Kidney glomerular epithelial cell (primary cell): Measurements from ENCODE around the gene RNF227.
"Not testable (repeated sequence)": the region's sequence is repeated elsewhere in the genome, so short reads cannot be mapped to it uniquely, and the experiment has no call there.

Experiments
- DNase-seq: peaks from one replicate; lab custom pipeline; 2025; lab: John Stamatoyannopoulos, UW

RNF227 gene

DNA sequence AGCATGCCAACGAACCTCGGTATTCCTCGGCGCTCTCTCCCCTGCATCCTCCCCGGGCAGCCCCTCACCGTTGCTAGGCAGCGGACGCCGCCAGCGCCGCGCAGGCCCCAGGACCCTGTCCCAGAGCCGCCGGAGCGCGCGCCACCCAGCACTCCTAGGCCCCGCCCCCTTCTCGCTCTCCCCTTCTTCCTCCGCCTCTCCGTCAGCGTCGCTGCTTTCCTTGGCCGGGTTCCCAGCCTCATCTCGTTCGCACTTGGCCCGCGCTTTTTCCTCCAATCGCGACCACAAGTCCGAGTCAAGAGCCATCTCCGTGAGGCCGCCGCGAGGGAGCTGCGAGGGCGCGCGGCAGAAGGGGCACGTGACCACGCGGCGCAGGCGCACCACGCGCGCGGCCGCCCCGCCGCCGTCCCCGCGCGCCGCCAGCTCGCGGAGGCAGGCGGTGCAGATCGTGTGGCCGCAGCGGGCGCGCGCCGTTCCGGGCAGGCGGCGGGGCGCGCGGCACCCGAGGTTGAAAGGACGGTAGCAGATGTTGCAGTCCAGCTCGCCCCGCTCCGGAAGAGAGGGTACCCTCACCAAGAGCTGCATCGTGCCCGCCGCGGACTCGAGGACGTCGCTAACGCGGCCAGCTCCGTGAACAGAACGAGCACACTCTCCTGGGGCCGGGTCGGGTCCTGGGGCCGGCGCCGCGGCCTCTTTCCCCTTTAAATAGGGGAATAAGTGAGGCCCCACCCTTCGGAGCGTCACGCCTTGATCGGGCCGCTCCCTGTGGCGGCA is at the start of gene RNF227:
TSS of gene RNF227 (minus strand) at position 679 of the 774 bp plus-strand sequence. CDS start at position 585, 94 bp downstream.
- DNase-seq = peak; percentile 84

GRCh38 chr17:7961421-7961820 is 45.3 kb upstream of the RNF227 start:
- no peak for DNase-seq

DNA sequence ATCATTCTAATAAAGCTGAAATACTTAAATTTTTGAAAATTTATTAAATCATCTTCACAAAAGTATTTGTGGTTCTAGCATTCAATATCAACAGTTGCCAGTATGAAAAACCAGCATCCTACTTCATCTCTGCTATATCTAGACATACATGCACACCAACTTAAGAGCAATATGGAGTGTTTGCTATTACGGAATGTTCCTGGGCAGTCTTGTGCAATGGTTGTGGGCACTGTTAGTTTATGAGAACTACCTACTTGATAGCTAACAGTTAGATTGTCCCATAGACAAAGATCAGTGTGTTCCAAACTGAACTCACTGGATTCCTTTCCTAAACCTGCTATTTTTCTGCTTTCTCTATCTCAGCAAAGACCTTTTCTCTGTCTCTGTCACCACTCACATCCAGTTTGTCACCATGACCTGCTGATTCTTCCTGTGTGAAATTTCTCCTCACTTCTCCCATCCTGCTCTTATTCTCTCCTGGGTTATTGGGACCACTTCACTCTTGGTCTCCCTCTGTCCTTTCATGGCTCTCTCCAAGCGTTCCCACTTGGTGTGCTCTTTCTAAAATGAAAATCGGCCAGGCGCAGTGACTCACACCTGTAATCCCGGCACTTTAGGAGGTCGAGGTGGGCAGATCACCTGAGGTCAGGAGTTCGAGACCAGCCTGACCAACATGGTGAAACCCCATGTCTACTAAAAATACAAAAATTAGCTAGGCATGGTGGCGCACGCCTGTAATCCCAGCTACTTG is 43.6 kb upstream of the RNF227 start:
- DNase-seq = no peak

DNA sequence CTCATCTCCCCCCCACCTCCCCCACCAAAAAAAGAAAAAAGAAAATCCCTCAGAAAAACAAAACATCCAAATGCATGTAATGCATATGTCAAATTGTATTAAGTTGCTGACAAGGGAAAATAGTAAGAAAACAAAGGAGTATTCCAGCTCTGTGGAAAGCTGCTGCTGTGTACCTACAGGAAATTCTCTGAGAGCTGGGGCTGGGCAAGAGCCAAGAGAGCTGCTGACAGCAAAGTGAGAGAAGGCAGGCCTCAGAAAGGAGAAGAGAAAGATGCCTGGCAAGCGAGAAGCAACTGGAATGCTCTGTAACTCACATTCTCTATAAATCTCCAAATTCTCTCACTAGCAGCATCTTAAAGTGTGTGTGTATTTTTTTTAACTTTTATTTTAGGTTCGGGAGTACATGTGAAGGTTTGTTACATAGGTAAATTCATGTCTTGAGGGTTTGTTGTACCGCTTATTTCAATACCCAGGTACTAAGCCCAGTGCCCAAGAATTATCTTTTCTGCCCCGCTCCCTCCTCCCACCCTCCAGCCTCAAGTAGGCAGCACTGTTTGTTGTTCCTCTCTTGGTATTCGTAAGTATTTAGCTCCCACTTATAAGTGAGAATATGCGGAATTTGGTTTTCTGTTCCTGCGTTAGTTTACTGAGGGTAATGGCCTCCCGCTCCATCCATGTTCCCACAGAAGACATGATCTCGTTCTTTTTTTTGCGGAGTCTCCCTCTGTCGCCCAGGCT is 40.3 kb upstream of the RNF227 start:
- no peak for DNase-seq

- no peak for DNase-seq
Measured at GRCh38 chr17:7955414-7956227, 39.5 kb upstream of the RNF227 start.

- not testable (repeated sequence) for DNase-seq
Measured at GRCh38 chr17:7953266-7953665, 37.2 kb upstream of the RNF227 start.

- DNase-seq = no peak
Measured at GRCh38 chr17:7951143-7951792, 35.2 kb upstream of the RNF227 start.

GRCh38 chr17:7950578-7950977 is 34.5 kb upstream of the RNF227 start:
- DNase-seq = no peak

DNA sequence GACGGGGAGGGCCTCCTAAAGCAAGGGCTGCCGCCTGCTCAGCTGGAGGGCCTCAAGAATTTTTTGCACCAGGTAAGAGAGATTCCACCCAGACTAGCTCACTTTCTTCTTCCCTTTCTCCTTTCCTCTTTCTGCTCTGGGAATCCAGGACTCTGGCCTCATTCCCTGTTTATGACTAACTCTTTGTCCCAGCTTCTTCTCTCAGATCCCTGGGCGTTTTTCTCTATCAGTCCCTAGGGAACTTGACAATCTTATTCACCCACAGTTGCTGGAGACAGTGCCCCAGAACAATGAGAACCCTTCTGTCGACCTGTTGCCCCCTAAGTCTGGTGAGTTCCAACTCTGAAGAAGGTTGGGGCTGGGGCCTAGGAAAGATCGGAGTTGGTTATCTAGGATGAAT is 31.6 kb upstream of the RNF227 start:
- no peak for DNase-seq

- no peak for DNase-seq
Measured at GRCh38 chr17:7946441-7946840, 30.4 kb upstream of the RNF227 start.

- DNase-seq = no peak
Measured at GRCh38 chr17:7945651-7946050, 29.6 kb upstream of the RNF227 start.

DNA sequence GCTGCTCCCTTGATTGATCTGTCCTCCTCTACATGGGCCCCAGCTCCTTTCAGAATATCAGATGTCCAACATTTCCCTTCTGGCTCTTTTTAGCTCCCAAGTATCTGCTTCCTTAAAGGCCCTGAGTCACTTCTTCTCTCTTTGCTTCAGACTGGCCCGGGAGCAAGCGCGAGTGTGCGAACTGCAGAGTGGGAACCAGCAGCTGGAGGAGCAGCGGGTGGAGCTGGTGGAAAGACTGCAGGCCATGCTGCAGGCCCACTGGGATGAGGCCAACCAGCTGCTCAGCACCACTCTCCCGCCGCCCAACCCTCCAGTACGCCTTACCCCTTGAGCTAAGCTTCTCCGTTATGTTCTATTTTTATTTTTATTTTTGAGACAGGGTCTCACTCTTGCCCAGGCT is 28.2 kb upstream of the RNF227 start:
- no peak for DNase-seq

GRCh38 chr17:7943291-7943690 is 27.2 kb upstream of the RNF227 start:
- DNase-seq = no peak

GRCh38 chr17:7940743-7941142 is 24.7 kb upstream of the RNF227 start:
- no peak for DNase-seq

DNA sequence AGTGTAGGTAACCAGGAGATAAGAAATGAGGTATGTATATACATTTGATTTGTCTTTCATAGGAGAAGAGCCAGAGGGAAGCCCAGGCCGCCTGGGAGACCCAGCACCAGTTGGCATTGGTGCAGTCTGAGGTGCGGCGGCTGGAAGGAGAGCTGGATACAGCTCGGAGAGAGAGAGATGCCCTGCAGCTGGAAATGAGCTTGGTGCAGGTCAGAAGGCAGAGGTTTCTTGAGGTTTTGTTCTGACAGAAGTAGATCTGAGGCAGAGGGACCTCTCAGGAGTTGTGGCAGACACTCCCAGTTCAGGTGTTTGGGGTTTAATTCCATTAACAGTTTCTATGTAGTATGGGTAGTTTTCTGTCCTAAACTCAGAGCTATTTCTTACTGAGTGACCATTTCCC is 23.9 kb upstream of the RNF227 start:
- DNase-seq = no peak

DNA sequence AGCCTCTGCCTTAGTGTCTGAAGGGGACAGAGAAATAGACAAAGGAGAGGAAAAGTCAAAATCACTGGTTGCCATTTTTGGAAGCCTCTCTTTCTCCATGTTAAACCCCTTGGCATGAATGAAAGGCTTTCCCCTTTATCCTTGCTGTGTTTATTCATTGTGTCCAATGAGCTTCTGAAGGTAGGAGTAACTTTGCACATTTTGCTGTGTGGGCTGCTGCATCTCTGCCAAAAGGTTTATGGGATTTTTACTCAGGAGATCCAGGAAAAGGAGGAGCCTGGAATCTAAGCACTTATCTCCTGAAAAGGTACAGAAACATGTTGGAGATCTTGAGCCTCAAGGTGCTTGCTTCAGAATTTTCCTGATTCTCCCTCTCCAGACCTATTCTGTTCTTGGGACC is 19.8 kb upstream of the RNF227 start:
- no peak for DNase-seq

GRCh38 chr17:7932949-7933348 is 16.9 kb upstream of the RNF227 start:
- peak; percentile 32 for DNase-seq

DNA sequence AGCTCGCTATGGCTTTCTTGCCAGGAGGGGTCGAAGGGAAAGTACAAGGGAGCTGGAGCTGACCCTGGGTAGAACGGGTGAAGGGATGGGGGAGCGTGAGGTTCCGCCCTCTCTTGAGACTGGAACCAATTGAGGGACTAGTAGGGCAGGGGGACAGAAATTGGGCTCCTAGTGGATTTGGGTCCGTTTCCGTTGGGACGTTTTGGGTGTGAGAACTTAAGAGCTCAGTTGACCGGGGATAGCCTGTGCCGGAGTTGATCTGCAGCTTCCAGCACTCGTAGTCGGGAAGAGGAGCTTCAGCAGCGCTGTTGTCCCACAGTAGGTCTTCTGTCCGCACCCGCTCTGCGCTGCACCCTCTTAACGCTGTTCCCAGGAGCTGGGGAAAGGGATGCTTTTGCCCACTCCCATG is 16.4 kb upstream of the RNF227 start:
- DNase-seq = no peak

DNA sequence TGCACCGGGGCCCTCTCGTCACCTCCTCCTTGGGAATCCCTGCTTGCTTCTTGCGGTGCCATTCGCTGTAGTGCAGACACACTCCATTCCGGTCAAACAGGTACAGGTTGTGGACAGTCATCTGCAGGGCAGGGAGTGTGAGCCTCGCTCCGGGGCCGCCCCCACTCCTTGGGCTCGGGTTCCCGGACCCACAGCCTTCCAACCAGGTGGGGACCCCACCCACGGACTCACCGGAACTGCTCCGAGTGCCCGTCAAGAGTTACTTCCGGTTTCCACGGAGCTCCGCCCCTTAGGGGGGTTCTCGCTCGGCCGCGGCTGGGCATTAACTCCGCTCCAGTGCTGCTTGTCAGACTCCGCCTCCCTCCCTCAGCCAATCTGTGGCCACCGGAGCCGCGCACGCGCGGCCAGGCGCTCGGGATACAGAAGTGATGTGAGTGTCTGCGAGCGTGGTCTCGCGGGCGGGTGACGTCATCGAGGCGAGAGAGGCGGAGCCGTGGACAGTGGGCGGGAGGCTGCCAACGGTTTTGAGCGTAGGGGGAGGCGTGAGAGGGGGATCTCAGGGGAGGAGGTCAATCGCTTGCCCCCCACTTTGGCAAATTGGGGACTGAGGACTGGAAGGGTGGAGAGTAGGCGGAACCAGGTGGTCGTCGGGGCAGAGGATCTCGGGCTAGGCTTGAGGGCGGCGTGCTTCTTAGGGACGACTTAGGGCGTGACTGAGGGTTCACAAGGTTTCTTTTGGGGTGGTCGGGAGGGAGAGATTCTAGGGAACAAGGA is 15.8 kb upstream of the RNF227 start, which contains the start of the genes CNTROB and TRAPPC1:
TSS of gene CNTROB (plus strand) at position 498 of the 774 bp plus-strand sequence. CDS start 874 bp downstream, outside the sequence.
TSS of gene TRAPPC1 (minus strand) at position 238 of the 774 bp plus-strand sequence. CDS start at position 121, 117 bp downstream.
- DNase-seq = peak; percentile 98
